OCI-LY3 (cell line): ENCODE results near the gene ADD3.

Experiments
- H2AFZ ChIP-seq: fragments of 200-600, 300-600 bp; shearing (Covaris generic); 2 replicates; pipeline ENCODE4 v1.6.0; 2014; ENCODE audit warnings: antibody characterized with exemption, low read depth, low read length
- H3K27ac ChIP-seq: fragments of 200-600, 300-600 bp; sonication (generic); 2 replicates; pipeline ENCODE4 v1.5.1; 2014; ENCODE audit warnings: mild to moderate bottlenecking, low read length, moderate library complexity, mixed read lengths
- H3K27me3 ChIP-seq: fragments of 200-600, 300-600 bp; sonication (generic); 2 replicates; pipeline ENCODE4 v1.6.1; 2014; ENCODE audit warnings: low read depth, low read length, mixed read lengths
- H3K36me3 ChIP-seq: fragments of 200-600, 300-600 bp; sonication (generic); replicated peaks from 2 replicates; pipeline ENCODE3; 2014; ENCODE audit warnings: low read depth, low read length, mixed read lengths
- H3K4me1 ChIP-seq: fragments of 300-600, 200-600 bp; sonication (generic); 2 replicates; pipeline ENCODE4 v1.6.1; 2014; ENCODE audit warnings: low read length, mixed read lengths
- H3K4me2 ChIP-seq: fragments of 200-600, 300-600 bp; sonication (generic); 2 replicates; pipeline ENCODE4 v1.6.1; 2014; ENCODE audit warnings: low read length, mixed read lengths
- H3K4me3 ChIP-seq: fragments of 300-600, 200-600 bp; sonication (generic); 2 replicates; pipeline ENCODE4 v1.5.1; 2014; ENCODE audit warnings: antibody characterized with exemption, mild to moderate bottlenecking, low read length, moderate library complexity
- H3K79me2 ChIP-seq: fragments of 300-600, 200-600 bp; shearing (Covaris generic); 2 replicates; pipeline ENCODE4 v1.6.1; 2014; ENCODE audit warnings: mild to moderate bottlenecking, low read length, mixed read lengths
- H3K9ac ChIP-seq: fragments of 300-600, 200-600 bp; shearing (Covaris generic); 2 replicates; pipeline ENCODE4 v1.6.0; 2014; ENCODE audit warnings: mild to moderate bottlenecking, low read length, moderate library complexity
- H3K9me3 ChIP-seq: fragments of 200-600, 300-600 bp; shearing (Covaris generic); 2 replicates; pipeline ENCODE4 v1.6.1; 2014; ENCODE audit warnings: low read length, mixed read lengths; ENCODE audit not compliant: insufficient read depth
- H4K20me1 ChIP-seq: fragments of 200-600, 300-600 bp; sonication (generic); 2 replicates; pipeline ENCODE4 v1.6.1; 2016; ENCODE audit warnings: low read length, mixed read lengths; ENCODE audit not compliant: insufficient read depth
- CTCF ChIP-seq: fragments of 200-600, 300-600 bp; sonication (generic); IDR thresholded peaks from 2 replicates; pipeline ENCODE4 v1.5.1; 2014; ENCODE audit warnings: antibody characterized with exemption, low read length, low read depth
- EZH2phosphoT487 ChIP-seq: fragments of 200-600 bp; shearing (Covaris generic); IDR thresholded peaks from 2 replicates; pipeline ENCODE4 v1.6.1; 2018; ENCODE audit warnings: antibody characterized with exemption, mixed run types, low read depth

ADD3 gene

GRCh38 chr10:110011681-110012080 is 3.9 kb downstream of the ADD3 start:
- Histone ChIP-seq H3K27ac (no peak overlapping the region), H3K9ac (no peak overlapping the region), H3K27me3 (peaks cover 6% of the 10 kb centered on the region), H3K36me3 (no peaks in the 10 kb centered on the region), H3K9me3 (no peaks in the 10 kb centered on the region), H2AFZ (no peak overlapping the region), H3K4me2 (no peak overlapping the region), H3K4me1 (peaks cover 15% of the 10 kb centered on the region), H3K4me3 (no peak overlapping the region), H3K79me2 (no peaks in the 10 kb centered on the region), H4K20me1 (0 out of 2 replicates have a peak, but pooled peaks cover 2% of the 10 kb centered on the region)
- TF ChIP-seq CTCF (no peak), EZH2phosphoT487 (no peak)

DNA sequence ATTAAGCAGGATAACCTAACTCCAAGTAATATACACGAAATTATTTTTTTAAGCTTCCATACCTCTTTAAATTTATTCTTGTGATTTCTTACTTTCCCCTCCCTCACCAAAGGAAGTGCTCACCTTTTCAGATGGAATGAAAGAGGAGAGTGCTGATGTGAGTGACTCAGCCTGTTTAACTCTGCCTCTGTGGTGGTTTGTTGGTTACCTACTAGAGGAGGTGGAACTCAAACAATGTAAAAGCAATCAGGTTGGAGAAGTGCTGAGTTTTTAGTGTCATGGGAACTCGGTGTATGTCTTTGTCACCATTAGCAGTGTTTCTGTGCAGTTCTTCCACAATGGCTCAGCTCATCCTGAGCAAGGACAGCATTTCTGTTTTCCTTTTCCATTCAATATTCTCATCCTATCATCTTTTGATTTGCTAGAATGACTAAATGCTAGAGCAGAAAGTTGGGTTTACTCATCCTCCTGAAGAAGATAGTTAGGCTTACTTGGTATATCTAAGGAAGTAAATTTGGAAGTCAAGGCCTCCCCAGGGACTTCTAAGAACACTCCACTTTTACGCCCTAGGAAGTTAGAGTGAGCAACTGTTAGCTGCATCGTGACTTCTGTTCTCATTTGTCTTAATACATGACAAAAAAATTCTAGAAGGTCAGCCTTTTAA is 6.0 kb downstream of the ADD3 start:
- no peaks in the 10 kb centered on the region for H3K79me2 ChIP-seq
- H3K27ac ChIP-seq: no peak overlapping the region
- H3K9ac ChIP-seq: no peak overlapping the region
- H3K4me3 ChIP-seq: no peak overlapping the region
- no peak for TF ChIP-seq CTCF
- no peak for TF ChIP-seq EZH2phosphoT487
- H3K36me3 ChIP-seq: no peaks in the 10 kb centered on the region
- H3K9me3 ChIP-seq: no peaks in the 10 kb centered on the region
- H3K4me1 ChIP-seq: peaks cover 19% of the 10 kb centered on the region
- 0 out of 2 replicates have a peak, but pooled peaks cover 2% of the 10 kb centered on the region for H4K20me1 ChIP-seq
- no peaks in the 10 kb centered on the region for H3K27me3 ChIP-seq
- H3K4me2 ChIP-seq: no peak overlapping the region
- no peak overlapping the region for H2AFZ ChIP-seq

DNA sequence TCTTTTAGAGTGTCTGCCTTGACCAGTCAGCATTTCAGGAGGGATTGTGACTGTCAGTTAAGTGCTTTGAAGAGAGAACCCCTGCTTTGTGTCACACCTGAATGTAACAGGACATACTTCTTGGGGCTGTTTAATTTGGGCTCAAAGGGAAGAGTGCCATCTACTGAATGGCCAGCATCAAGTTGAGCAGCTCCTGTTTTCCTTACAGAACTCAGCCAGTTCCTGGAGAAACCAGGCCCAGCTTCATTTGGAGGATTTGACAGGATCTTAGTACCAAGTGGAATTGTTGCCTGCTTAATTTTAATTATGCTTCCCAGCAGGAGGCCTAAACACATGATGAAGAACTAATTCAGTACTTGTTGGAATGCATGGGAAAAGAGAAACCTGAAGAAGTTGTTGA is 8.3 kb downstream of the ADD3 start:
- Histone ChIP-seq H3K9me3 (no peaks in the 10 kb centered on the region), H3K4me1 (peaks cover 5% of the 10 kb centered on the region), H4K20me1 (no peaks in the 10 kb centered on the region), H3K9ac (no peak overlapping the region), H3K36me3 (no peaks in the 10 kb centered on the region), H3K27ac (no peak overlapping the region), H3K27me3 (no peaks in the 10 kb centered on the region), H3K4me2 (no peak overlapping the region), H2AFZ (no peak overlapping the region), H3K79me2 (no peaks in the 10 kb centered on the region), H3K4me3 (no peak overlapping the region)
- TF ChIP-seq EZH2phosphoT487 (no peak), CTCF (peak; percentile 49)

DNA sequence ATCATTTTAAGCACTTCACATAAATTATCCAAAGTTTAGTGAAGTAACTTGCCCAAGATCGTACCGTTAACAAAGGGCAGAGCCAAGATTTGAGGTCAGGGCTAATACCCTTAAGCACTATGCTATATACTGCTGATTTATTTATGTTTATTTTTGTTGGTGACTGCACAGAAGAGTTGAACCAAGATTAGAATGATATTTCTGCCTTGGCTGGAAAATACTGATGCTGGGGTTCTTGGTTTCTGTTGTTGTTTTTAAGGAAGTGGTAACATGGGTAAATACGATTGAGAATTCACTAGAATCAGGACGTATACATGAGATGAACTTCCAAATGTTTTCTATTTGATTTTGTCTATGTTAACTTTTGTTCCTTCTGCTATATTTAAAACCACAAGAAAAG is 9.3 kb downstream of the ADD3 start:
- no peak overlapping the region for H3K4me3 ChIP-seq
- peaks cover 5% of the 10 kb centered on the region for H3K4me1 ChIP-seq
- no peak for TF ChIP-seq CTCF
- no peak for TF ChIP-seq EZH2phosphoT487
- no peaks in the 10 kb centered on the region for H3K27me3 ChIP-seq
- no peaks in the 10 kb centered on the region for H3K36me3 ChIP-seq
- no peak overlapping the region for H2AFZ ChIP-seq
- no peaks in the 10 kb centered on the region for H3K79me2 ChIP-seq
- H3K9ac ChIP-seq: no peak overlapping the region
- H3K9me3 ChIP-seq: no peaks in the 10 kb centered on the region
- no peaks in the 10 kb centered on the region for H4K20me1 ChIP-seq
- no peak overlapping the region for H3K27ac ChIP-seq
- H3K4me2 ChIP-seq: no peak overlapping the region
